CD4-positive, alpha-beta T cell treated with Interleukin-15 for 1 hour (primary cell): Measurements from ENCODE around the gene KRTAP4-12.
"Not testable (repeated sequence)": the region's sequence is repeated elsewhere in the genome, so short reads cannot be mapped to it uniquely, and the experiment has no call there.

Experiments used
- DNase-seq: peaks from one replicate; pipeline ENCODE4 v3.0.0-alpha.2; 2020

KRTAP4-12 gene

DNA sequence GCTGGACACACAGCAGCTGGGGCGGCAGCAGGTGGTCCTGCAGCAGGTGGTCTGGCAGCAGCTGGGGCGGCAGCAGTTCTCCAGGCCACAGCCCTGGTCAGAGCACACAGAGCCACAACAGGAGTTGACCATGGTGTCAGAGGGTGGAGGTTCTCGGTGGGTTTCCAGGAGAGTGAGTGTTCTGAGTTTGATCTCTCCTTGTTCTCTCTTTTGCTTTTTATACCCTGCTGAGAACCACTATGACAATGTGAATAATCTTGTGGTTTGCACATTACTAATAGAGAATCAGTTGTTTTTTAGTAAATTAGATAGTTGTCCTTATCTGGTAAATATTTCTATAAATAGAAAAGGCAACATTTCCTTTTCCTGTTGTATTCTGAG lies at the start of gene KRTAP4-12:
Gene KRTAP4-12, minus strand, starts transcription at position 192 of the 381 bp plus-strand sequence. Its CDS starts 60 bp downstream, at position 132.
- DNase-seq, result not testable (repeated sequence)

DNA sequence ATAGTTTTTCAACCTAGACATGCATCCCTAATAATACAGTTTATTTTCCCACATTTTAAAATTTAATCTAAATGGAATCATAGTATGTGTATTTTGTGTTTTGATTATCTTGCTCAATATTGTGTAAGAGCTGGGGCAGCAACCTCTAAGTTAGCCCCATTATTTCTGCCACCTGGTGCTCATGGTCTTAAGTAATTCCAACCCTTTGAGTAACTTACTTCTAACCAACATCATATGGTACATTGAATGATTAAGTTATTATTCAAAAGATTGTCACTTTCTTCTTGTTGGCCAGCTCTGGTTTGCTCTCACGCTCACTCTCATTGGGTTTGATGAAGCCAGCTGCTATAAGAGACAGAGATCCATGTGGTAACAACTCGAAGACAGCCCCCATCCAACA lies 47.9 kb upstream of the KRTAP4-12 start:
- DNase-seq, result no peak

DNA sequence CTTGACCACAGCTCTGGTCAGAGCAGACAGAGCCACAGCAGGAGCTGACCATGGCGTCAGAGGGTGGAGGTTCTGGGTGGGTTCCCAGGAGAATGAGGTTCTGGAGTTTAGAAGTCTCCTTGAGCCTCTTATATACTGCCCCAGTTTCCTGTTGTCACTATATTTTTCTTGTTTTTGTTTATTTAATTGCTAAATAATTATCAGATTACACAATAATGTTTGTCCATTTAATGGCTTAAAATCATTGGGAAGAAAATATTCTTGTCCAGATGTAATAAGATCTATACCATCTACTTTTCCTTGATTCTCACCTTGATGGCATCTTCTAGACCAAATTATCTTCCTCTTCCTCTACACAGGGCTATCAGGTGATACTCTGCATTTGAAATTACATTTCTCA lies 44.1 kb upstream of the KRTAP4-12 start, which contains the start of gene KRTAP4-3:
Gene KRTAP4-3, minus strand, starts transcription at position 101 of the 400 bp plus-strand sequence. Its CDS starts 49 bp downstream, at position 52.
- DNase-seq, result no peak

DNA sequence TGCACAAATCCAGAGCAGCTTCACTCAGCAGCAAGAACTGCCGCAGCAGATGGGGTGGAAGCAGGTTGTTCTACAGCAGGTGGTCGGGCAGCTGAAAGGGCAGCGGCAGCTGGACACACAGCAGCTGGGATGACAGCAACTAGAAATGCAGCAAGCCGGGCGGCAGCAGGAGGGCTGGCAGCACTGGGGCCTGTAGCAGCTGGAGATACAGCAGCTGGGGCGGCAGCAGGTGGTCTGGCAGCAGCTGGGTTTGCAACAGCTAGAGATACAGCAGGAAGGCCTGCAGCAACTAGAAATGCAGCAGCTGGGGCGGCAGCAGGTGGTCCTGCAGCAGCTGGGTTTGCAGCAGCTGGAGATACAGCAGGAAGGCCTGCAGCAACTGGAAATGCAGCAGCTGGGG lies 43.6 kb upstream of the KRTAP4-12 start:
- DNase-seq, result no peak

DNA sequence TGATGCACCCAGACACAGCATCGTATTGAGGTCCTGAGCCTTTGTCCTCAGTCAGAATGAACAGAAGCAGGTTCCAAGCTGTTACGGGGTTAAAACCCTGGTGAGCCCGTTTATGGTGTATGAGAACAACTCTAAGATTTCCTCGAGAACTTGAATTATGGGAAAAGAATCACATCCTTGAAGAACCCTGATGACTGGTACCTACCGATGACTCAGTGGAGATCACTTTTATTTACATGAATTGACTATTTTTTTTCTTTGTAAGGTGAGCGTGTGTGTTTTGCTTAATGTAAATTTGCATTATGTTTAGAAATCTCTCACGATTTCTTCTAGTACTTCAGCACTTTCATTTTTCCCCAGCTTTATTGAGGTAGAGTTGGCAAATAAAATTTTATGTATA lies 39.8 kb upstream of the KRTAP4-12 start:
- no peak for DNase-seq

DNA sequence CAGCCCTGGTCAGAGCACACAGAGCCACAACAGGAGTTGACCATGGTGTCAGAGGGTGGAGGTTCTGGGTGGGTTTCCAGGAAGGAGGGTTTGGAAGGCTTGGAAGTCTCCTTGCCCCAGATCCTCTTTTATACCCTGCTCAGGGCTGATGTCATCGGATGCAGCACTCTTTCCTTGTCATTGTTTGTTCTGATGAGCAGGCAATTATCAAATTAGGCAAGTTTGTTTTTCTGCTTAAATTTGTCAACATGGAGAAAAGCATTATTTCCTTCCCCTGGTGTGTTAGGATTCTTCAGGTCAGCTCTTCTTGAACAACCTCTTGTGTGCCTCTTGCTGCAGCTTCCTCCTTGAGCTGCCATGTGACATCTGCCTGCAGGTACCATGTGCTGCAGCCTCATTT lies 36.7 kb upstream of the KRTAP4-12 start, which contains the start of gene KRTAP4-4:
Gene KRTAP4-4, minus strand, starts transcription at position 101 of the 400 bp plus-strand sequence. Its CDS starts 57 bp downstream, at position 44.
- no peak for DNase-seq

DNA sequence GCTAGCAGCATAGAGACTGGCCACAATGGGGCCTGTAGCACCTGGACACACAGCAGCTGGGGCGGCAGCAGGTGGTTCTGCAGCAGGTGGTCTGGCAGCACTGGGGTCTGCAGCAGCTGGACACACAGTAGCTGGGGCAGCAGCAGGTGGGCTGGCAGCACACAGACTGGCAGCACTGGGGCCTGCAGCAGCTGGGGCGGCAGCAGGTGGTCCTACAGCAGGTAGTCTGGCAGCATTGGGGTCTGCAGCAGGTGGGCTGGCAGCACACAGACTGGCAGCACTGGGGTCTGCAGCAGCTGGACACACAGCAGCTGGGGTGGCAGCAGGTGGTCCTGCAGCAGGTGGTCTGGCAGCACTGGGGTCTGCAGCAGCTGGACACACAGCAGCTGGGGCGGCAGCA lies 36.2 kb upstream of the KRTAP4-12 start:
- DNase-seq, result not testable (repeated sequence)

DNA sequence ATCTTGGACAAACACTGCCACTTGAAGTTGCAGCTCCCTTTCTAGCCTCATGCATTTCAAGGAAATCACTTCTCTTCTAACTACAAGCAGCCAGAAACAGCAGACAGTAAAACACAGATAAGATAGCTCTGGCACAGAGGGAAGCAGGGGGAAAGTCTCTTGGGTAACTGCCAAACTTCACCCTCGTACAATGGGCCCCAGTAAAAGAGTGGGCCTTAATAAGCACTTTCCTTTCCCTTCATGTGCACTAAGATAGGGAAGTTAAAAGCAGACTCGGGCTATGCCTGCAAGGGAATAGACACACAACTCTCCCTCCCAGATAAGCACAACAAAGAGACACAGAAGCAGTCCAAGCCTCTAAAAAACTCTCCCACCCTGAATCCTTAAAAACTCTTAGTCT lies 29.9 kb upstream of the KRTAP4-12 start:
- DNase-seq, result no peak

DNA sequence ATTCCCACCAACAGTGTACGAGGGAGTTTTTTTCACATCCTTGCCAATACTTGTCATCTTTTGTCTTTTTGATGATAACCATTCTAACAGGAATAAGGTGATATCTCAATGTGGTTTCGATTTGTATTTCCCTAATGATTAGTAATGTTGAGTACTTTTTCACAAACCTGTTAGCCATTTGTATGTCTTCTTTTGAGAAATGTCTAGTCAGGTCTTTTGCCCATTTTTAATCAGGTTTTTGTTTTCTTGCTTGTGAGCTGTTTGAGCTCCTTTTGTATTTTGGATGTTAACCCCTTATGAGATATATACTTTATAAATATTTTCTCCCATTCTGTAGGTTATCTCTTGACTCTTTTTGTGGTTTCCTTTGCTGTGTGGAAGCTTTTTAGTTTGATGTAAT lies 27.5 kb upstream of the KRTAP4-12 start:
- no peak for DNase-seq

DNA sequence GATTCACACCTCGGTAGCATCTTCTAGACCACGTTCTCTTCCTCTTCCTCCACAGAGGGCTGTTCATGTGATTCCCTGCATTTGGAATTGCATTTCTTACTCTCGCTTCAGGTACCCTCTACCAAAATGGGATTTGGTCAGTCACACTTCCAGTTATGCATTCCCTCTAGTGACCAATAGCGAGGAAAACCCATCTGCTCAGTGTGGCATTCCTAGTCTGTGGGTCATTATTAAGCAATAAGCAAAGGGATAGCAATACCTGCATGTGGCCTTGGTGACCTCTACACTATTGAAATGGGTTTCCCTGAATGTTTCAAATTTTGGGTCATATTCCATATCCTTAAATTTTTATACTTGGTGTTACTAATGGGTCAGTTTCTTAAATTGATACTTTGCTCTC lies 26.0 kb upstream of the KRTAP4-12 start:
- DNase-seq, result no peak

DNA sequence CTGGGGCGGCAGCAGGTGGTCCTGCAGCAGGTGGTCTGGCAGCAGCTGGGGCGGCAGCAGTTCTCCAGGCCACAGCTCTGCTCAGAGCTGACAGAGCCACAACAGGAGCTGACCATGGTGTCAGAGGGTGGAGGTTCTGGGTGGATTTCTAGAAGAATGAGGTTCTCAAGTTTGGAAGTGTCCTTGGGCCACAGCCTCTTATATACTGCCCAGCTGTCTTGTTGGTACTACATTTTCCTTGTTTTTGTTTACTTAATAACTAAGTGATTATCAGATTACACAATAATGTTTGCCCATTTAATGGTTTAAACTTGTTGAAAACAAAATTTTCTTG lies 25.6 kb upstream of the KRTAP4-12 start, which contains the start of gene KRTAP4-5:
Gene KRTAP4-5, minus strand, starts transcription at position 174 of the 334 bp plus-strand sequence. Its CDS starts 58 bp downstream, at position 116.
- DNase-seq, result no peak

DNA sequence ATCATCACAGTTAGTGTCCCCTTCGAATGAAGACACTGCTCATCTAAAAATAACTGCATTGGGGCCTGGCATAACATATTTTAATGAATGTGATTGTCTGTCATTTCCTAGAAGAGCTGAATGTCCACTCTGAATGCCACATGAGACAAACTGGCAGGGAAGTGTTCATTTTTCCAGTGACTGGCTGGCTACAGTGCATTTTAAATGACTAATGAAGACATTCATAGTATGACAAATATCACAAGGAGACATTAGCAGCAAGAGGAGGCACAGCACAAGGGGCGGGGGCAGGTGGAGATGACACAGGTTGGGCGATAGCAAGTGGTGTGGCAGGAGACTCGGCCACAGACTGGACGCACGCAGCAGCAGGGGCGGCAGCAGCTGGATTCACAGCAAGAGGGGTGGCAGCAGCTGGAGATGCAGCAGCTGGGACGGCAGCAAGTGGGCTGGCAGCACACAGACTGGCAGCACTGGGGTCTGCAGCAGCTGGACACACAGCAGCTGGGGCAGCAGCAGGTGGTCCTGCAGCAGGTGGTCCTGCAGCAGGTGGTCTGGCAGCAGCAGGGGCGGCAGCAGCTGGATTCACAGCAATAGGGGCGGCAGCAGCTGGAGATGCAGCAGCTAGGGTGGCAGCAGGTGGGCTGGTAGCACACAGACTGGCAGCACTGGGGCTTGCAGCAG lies 25.1 kb upstream of the KRTAP4-12 start:
- not testable (repeated sequence) for DNase-seq

DNA sequence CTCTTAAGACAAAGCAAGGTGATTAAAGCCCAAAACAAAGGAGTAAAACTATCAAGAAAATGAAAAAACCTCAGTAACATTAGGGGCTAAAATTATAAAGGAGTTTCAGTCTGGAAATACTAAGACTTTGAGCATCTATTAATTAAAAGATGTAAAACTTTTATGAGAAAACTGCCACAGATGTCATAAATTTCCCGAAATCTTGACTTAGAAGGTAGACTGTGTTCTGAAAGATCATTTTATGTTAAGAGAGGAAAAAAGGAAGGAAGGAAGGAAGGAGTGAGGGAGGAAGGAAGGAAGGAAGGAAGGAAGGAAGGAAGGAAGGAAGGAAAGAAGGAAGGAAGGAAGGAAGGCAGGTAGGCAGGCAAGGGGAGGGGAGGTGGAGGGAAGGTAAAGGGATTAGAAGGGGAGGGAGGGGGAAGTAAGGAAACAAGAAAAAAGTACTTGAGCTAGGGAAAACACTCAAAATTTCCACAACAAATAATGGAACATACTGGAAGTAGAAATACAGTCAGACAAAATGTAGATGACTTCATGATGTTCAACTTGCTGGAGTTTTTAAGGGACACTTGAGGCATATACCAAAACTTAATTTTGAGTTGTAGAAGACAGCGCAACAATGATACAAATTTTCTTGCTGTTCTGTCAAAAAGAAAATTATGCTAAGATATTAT lies 23.7 kb upstream of the KRTAP4-12 start:
- DNase-seq, result no peak

DNA sequence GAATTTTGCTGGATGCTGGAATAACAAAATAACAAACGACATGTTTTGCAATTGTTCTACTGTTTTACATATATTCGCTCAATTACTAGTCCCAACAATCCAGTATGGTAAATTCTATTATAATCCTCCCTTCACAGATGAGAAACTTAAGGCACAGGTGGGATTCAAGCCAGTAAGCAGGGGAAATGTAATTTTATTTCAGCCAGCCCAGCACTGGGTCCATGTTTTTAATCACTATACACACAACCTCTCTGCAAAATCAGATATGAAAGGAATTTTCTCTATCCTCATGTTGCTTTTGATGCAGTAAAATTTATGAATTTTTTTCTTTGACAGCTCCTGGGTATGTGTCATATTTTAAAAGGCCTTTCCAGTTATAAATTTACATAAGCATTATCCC lies 21.3 kb upstream of the KRTAP4-12 start:
- DNase-seq, result no peak

DNA sequence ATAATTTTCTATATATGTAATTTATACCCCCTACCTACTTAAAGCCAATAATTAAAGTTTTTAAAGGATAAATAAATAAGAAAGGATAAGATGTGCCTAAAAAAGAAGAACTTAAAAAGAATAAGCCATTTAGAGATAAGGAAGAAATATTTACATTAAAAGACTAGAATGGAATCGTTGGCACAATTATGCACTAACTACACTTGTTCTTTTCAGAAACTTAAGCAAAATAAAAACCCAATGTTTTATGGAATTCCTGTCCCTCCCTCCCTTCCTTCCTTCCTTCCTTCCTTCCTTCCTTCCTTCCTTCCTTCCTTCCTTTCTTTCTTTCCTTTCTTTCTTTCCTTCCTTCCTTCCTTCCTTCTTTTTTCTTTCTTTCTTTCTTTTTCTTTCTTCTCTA lies 20.9 kb upstream of the KRTAP4-12 start:
- DNase-seq, result no peak

DNA sequence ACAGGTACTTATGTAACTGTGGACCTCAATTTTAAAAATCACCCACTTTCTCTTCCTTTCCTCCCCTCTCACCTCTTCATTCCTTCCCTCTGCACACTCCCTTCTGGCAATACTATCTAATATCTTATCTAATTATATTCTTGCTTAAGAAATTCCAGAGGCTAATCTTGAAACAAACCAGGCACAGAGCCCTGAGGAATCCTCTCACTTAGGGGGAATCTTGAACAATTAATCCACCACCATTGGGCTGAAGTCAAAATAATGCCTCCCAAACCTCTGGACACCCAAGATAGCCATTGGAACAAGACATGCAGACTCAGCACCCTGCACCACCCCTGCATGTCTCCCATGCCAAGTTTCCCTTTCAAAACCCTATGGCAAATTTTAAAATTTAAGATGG lies 17.4 kb upstream of the KRTAP4-12 start:
- no peak for DNase-seq

DNA sequence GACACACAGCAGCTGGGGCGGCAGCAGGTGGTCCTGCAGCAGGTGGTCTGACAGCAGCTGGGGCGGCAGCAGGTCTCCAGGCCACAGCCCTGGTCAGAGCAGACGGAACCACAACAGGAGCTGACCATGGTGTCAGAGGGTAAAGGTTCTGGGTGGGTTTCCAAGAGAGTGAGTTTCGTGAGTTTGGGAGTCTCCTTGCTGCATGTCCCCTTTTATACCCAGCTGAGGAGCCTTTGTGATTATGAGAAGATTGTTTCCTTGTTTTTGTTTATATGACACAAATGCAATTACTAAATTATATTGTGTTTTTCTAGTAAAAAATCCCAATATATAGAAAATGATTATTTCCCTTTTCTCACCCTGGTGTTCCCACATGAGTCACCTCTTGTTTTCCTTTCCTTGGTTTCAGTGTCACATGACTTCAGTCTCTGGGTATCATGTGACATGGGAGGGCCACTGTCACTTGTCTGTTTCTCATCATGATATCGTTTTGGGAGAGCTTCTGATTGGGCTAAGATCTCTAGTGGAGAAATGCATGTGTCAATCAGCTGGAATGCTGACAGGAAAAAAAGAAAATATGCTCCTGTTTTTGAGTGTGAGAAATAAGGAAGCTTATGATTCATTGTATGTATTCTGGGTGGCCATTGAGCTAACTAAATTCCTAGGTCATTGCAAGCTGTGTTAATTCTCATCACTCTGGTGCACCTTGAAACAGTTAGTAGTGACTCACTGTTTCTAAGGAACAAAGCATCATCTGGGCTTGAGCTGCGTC lies 16.6 kb upstream of the KRTAP4-12 start, which contains the start of gene KRTAP4-6:
Gene KRTAP4-6, minus strand, starts transcription at position 185 of the 772 bp plus-strand sequence. Its CDS starts 57 bp downstream, at position 128.
- no peak for DNase-seq

DNA sequence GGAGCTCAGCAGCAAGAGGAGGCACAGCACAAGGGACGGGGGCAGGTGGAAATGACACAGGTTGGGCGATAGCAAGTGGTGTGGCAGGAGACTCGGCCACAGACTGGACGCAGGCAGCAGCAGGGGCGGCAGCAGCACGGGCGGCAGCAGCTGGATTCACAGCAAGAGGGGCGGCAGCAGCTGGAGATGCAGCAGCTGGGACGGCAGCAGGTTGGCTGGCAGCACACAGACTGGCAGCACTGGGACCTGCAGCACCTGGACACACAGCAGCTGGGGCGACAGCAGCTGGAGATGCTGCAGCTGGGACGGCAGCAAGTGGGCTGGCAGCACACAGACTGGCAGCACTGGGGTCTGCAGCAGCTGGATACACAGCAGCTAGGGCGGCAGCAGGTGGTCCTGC lies 15.9 kb upstream of the KRTAP4-12 start:
- not testable (repeated sequence) for DNase-seq

DNA sequence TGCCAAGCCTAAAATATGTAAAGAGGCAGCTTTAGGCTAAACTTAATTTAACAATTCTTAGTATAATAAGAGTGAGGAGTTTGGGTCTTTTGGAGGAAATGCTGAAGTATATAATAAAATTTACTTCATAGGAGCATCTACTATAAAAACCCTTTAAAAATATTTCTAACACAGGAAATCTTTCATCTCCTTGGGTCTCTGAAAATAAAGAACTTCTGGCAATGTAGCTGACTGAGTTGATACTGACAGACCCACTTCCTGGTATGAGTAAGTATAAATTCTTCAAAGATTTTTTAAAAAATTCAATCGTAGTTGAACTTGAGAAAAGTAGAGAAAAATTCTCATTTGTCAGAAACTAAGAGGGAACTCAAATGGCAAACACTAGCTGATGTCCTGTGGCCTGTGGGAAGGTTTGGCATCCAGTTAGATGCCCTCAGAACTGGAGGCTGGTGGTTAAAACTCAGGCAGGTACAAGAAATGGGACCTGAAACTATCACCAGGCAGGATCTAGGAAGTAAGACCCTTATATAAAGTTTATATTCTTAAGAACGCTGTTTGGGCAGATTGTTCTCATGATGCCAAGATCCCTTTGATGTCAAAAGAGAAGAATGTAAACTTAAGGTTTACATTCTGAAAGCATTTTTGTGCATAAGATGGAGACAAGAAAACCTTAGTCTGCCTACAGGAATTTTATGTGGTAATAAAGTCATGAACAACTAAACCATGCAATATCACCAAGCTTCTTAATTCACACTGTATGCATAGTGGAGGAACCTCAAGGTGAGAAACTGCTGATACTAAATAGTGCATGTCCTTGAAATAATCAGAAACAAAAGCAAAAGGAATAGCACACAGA lies 10.1 kb upstream of the KRTAP4-12 start:
- no peak for DNase-seq

DNA sequence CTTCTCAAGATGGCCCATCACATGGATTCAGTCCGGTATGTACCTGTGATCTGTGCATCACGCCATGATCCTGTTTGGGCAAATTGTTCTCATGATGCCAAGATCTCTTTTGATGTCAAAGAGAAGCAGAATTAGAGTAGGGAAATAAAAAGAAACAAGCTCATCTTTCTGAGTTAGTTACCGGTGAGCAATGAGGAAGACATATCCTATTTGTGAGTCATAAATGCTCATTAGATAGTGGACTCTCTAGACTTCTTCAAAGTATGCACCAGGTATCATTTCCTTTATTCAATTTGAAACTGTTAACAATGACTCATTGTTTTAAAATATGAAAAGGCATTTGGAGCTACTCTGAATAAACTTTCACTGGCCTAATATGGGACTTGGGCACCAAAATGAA lies 8.0 kb upstream of the KRTAP4-12 start:
- no peak for DNase-seq

DNA sequence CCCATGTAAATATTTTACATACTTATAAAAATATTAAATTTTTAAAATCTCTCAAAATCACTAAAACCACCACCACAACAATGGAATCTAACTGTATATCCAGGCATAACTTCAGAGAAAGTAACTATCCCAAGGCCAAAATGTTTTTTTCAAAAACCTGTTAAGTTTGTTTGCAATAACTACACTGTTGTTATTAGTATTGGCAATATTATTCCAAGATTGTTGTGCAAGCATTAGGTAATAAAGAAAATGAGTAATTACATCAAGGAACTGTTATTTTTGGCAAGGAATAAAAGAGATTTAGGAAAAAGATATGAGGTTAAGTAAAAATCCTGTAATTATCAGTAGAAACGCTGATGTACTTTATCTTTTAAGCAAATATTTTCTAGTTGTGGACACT lies 3.4 kb upstream of the KRTAP4-12 start:
- no peak for DNase-seq

DNA sequence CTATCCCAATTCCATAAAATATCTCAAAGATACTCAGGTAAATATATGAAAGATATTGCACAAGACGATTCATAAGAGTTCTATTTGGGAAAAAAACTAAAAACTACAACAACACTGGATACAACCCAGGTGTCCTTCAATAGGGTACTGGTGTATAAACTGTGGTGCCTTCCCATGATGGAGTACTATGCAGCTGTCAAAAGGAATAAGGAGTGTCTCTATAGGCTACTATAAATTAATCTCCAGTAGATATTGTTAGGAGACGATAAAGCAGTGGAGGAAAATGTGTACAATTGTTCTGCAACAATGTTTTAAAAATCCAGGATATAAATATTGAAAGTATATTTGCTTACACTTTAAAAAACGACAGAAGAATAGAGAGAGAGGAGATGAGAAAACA lies 2.4 kb upstream of the KRTAP4-12 start:
- DNase-seq, result no peak

DNA sequence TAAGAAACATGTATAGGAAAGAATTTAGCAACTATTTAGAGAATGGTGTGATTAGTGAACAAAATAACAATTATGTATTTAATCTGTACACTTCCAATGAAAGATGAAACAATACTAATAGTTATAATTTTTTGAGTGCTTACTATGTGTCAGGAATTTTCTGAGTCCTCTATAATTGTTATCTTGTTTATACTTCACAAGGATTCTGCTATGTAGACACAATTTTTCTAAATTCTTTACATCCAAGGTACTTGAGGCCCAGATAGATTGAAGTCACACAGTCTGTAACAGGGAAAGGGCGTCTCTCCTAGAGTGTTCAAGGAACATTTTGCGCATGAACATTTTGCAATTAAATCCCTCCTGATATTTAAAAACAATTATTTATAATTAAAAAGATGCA lies 1.1 kb upstream of the KRTAP4-12 start:
- no peak for DNase-seq
